IMR-90 (cell line): ENCODE data around the gene SMG1. TPM values are rescaled to one million over a fixed set of nuclear protein-coding genes. Genes with fewer than 3 reads are reported as not detected.

Experiments used
- ATAC-seq: fragments of 200-7000 bp; cut with Tn5 transposase; 2 replicates; pipeline ENCODE4 v1.9.1; 2020; ENCODE audit warnings: low read depth, mild to moderate bottlenecking, moderate library complexity
- BruUV-seq: library from RNA; stranded (reverse); fragments of 400-500 nt; replicated peaks from 2 replicates; lab custom pipeline; 2021; lab: Mats Ljungman, UMichigan
- CTCF ChIA-PET: fragments of 300-600 bp; formaldehyde crosslinking; extraction: SDS; loops from one replicate; lab custom pipeline; 2021; ENCODE audit warnings: antibody characterized with exemption; lab: Yijun Ruan, JAX
- POLR2A ChIA-PET: fragments of 300-600 bp; sonication (Branson Sonifier 250); formaldehyde crosslinking; loops from one replicate; lab custom pipeline; 2022; ENCODE audit warnings: antibody characterized with exemption; ENCODE audit not compliant: unreplicated experiment; lab: Charles Lee
- DNase-seq: peaks from one replicate; pipeline ENCODE4 v3.0.0; 2013
- H2AFZ ChIP-seq: replicated peaks from 2 replicates; pipeline ENCODE3; 2013; ENCODE audit warnings: low read length, mild to moderate bottlenecking; ENCODE audit not compliant: poor library complexity
- H2AK5ac ChIP-seq: 2 replicates; pipeline ENCODE4 v1.6.1; 2013; ENCODE audit warnings: low read depth, low read length, inconsistent platforms
- H2AK9ac ChIP-seq: replicated peaks from 2 replicates; pipeline ENCODE3; 2013; ENCODE audit warnings: mild to moderate bottlenecking, low read depth, low read length, moderate library complexity; ENCODE audit not compliant: poor library complexity
- H2BK120ac ChIP-seq: 2 replicates; pipeline ENCODE4 v1.6.1; 2013; ENCODE audit warnings: low read depth, low read length, inconsistent platforms
- H2BK15ac ChIP-seq: 3 replicates; pipeline ENCODE4 v1.6.1; 2013; ENCODE audit warnings: low read depth, low read length, inconsistent platforms
- H2BK20ac ChIP-seq: 2 replicates; pipeline ENCODE4 v1.6.1; 2013; ENCODE audit warnings: low read depth, mild to moderate bottlenecking, inconsistent platforms, low read length, moderate library complexity
- H2BK5ac ChIP-seq: 2 replicates; pipeline ENCODE4 v1.6.1; 2013; ENCODE audit warnings: mild to moderate bottlenecking, low read depth, low read length, inconsistent platforms; ENCODE audit not compliant: poor library complexity, severe bottlenecking
- H3K14ac ChIP-seq: replicated peaks from 2 replicates; pipeline ENCODE4 v1.6.1; 2013; ENCODE audit warnings: low read depth, low read length, inconsistent platforms
- H3K18ac ChIP-seq: 2 replicates; pipeline ENCODE4 v1.6.1; 2013; ENCODE audit warnings: low read depth, low read length, control low read depth
- H3K23ac ChIP-seq: 2 replicates; pipeline ENCODE4 v1.6.1; 2013; ENCODE audit warnings: low read depth, low read length, inconsistent platforms
- H3K27ac ChIP-seq: 2 replicates; pipeline ENCODE4 v1.5.1; 2013; ENCODE audit warnings: mild to moderate bottlenecking, control low read depth, low read length; ENCODE audit not compliant: insufficient read depth
- H3K27me3 ChIP-seq: 2 replicates; pipeline ENCODE4 v1.6.1; 2013; ENCODE audit warnings: low read length; ENCODE audit not compliant: control insufficient read depth, insufficient read depth
- H3K36me3 ChIP-seq: 2 replicates; pipeline ENCODE4 v1.6.1; 2013; ENCODE audit warnings: low read length, mixed read lengths; ENCODE audit not compliant: control insufficient read depth, insufficient read depth
- H3K4ac ChIP-seq: 2 replicates; pipeline ENCODE4 v1.6.1; 2013; ENCODE audit warnings: low read depth, low read length, inconsistent platforms
- H3K4me1 ChIP-seq: 2 replicates; pipeline ENCODE4 v1.6.1; 2013; ENCODE audit warnings: low read length, mixed read lengths; ENCODE audit not compliant: control insufficient read depth, insufficient read depth
- H3K4me2 ChIP-seq: 2 replicates; pipeline ENCODE4 v1.6.1; 2013; ENCODE audit warnings: low read depth, mild to moderate bottlenecking, control low read depth, low read length, moderate library complexity
- H3K4me3 ChIP-seq: 2 replicates; pipeline ENCODE4 v1.5.1; 2013; ENCODE audit warnings: low read depth, mild to moderate bottlenecking, control low read depth, low read length, moderate library complexity; ENCODE audit not compliant: insufficient read depth
- H3K56ac ChIP-seq: 2 replicates; pipeline ENCODE4 v1.6.1; 2013; ENCODE audit warnings: low read length, inconsistent platforms; ENCODE audit not compliant: insufficient read depth; ENCODE audit errors: extremely low read depth
- H3K79me1 ChIP-seq, 2 experiments: 2 replicates each; pipeline ENCODE4 v1.6.1; 2013; ENCODE audit warnings: low read length in 2 of 2, inconsistent platforms in 1 of 2, low read depth in 1 of 2
- H3K9ac ChIP-seq: 2 replicates; pipeline ENCODE4 v1.6.1; 2013; ENCODE audit warnings: low read depth, low read length, control low read depth
- H3K9me1 ChIP-seq: 2 replicates; pipeline ENCODE4 v1.6.1; 2013; ENCODE audit warnings: low read length, inconsistent platforms; ENCODE audit not compliant: insufficient read depth
- H3K9me3 ChIP-seq: 2 replicates; pipeline ENCODE4 v1.6.1; 2013; ENCODE audit warnings: low read length; ENCODE audit not compliant: control insufficient read depth, insufficient read depth
- H4K20me1 ChIP-seq: 2 replicates; pipeline ENCODE4 v1.6.1; 2013; ENCODE audit warnings: low read length, inconsistent platforms; ENCODE audit not compliant: insufficient read depth
- H4K5ac ChIP-seq: 2 replicates; pipeline ENCODE4 v1.6.1; 2013; ENCODE audit warnings: mild to moderate bottlenecking, low read depth, low read length, control low read depth
- H4K8ac ChIP-seq, 2 experiments: 2 replicates each; pipeline ENCODE4 v1.6.1; 2013; ENCODE audit warnings: low read depth in 2 of 2, low read length in 2 of 2, control low read depth in 1 of 2, inconsistent platforms in 1 of 2
- H4K91ac ChIP-seq: 2 replicates; pipeline ENCODE4 v1.6.1; 2013; ENCODE audit warnings: low read depth, low read length, inconsistent platforms; ENCODE audit not compliant: insufficient read depth
- BHLHE40 ChIP-seq: fragments of 150-350 bp; IDR thresholded peaks from 2 replicates; pipeline ENCODE4 v1.6.1; 2016; ENCODE audit warnings: mild to moderate bottlenecking, low read depth, low read length
- CEBPB ChIP-seq: IDR thresholded peaks from 2 replicates; pipeline ENCODE4 v1.6.1; 2012; ENCODE audit warnings: low read depth, low read length, improper control_type of control experiment
- CHD1 ChIP-seq: IDR thresholded peaks from 2 replicates; pipeline ENCODE4 v1.6.1; 2012; ENCODE audit warnings: low read depth, low read length, improper control_type of control experiment
- ELK1 ChIP-seq: fragments of 150-350 bp; IDR thresholded peaks from 2 replicates; pipeline ENCODE4 v1.6.1; 2016; ENCODE audit warnings: low read depth, mild to moderate bottlenecking, low read length, moderate library complexity, borderline replicate concordance
- FOS ChIP-seq: fragments of 150-350 bp; IDR thresholded peaks from 2 replicates; pipeline ENCODE4 v1.6.1; 2016; ENCODE audit warnings: low read depth, low read length
- MAFK ChIP-seq: IDR thresholded peaks from 2 replicates; pipeline ENCODE4 v1.6.1; 2012; ENCODE audit warnings: low read depth, low read length, improper control_type of control experiment
- MAZ ChIP-seq: IDR thresholded peaks from 2 replicates; pipeline ENCODE4 v1.6.1; 2012; ENCODE audit warnings: low read depth, mild to moderate bottlenecking, low read length, improper control_type of control experiment, moderate library complexity, borderline replicate concordance
- MXI1 ChIP-seq: IDR thresholded peaks from 2 replicates; pipeline ENCODE4 v1.6.1; 2012; ENCODE audit warnings: low read depth, mild to moderate bottlenecking, low read length, moderate library complexity, borderline replicate concordance
- NFE2L2 ChIP-seq: fragments of 150-350 bp; IDR thresholded peaks from 2 replicates; pipeline ENCODE4 v1.6.1; 2016; ENCODE audit warnings: low read depth, mild to moderate bottlenecking, low read length
- POLR2A ChIP-seq: IDR thresholded peaks from 2 replicates; pipeline ENCODE4 v1.6.1; 2012; ENCODE audit warnings: mild to moderate bottlenecking, low read depth, low read length
- RAD21 ChIP-seq: IDR thresholded peaks from 2 replicates; pipeline ENCODE4 v1.6.1; 2012; ENCODE audit warnings: low read length, improper control_type of control experiment
- RCOR1 ChIP-seq: IDR thresholded peaks from 2 replicates; pipeline ENCODE4 v1.6.1; 2012; ENCODE audit warnings: mild to moderate bottlenecking, low read length, improper control_type of control experiment; ENCODE audit not compliant: insufficient replicate concordance
- RFX5 ChIP-seq: IDR thresholded peaks from 2 replicates; pipeline ENCODE4 v1.8.0; 2012; ENCODE audit warnings: low read depth, mild to moderate bottlenecking, low read length, moderate library complexity
- SMC3 ChIP-seq: fragments of 150-350 bp; IDR thresholded peaks from 2 replicates; pipeline ENCODE4 v1.6.1; 2016; ENCODE audit warnings: low read depth, mild to moderate bottlenecking, antibody characterized with exemption, low read length, moderate library complexity
- USF2 ChIP-seq: fragments of 150-350 bp; IDR thresholded peaks from 2 replicates; pipeline ENCODE4 v1.6.1; 2017; ENCODE audit warnings: mild to moderate bottlenecking, antibody characterized with exemption, low read length, low read depth
- WGBS, 2 experiments: methylation state at CpG; one replicate each; pipeline versions ENCODE4 v1.1.5 to v1.1.7; 2013; ENCODE audit warnings: missing lambda C conversion rate in 2 of 2; ENCODE audit not compliant: insufficient read length in 1 of 2; ENCODE audit errors: extremely low coverage in 2 of 2; 5-methylcytosine and 5-hydroxymethylcytosine counted together
- dilution Hi-C: fragments of 300-500 bp; cut with HindIII; formaldehyde crosslinking; loops from one replicate; pipeline ENCODE4 v1.14.3; 2018; ENCODE audit warnings: low sequenced_read_pairs; ENCODE audit not compliant: unreplicated experiment
- in situ Hi-C: fragments of 300-500 bp; cut with MboI; formaldehyde crosslinking; loops from 3 replicates; pipeline ENCODE4 v1.14.3; 2019; ENCODE audit warnings: low sequenced_read_pairs, inconsistent platforms, mixed read lengths
- intact Hi-C: fragments of 100-400 bp; cut with micrococcal nuclease; formaldehyde crosslinking; loops from 2 replicates; pipeline ENCODE4 v1.10.0; 2022
- polyA plus RNA-seq, 3 experiments: library from polyadenylated mRNA; depleted of rRNA; stranded (reverse); fragments of >200 nt; gene quantifications; 2 replicates each; pipeline ENCODE4 v1.2.3, GENCODE V29; 2012; ENCODE audit warnings: low replicate concordance in 1 of 3
- total RNA-seq: library from RNA; depleted of rRNA; stranded (reverse); fragments of >200 nt; gene quantifications from 2 replicates; pipeline ENCODE4 v1.2.3, GENCODE V29; 2012

SMG1 gene
- total and polyA plus RNA-seq, 2 of the 4 experiments (the other 2 are of a cell fraction) = 13.4 to 53.8 TPM

GRCh38 chr16:18801145-18801972 lies 124.8 kb downstream of the SMG1 start, which contains the start of gene ARL6IP1:
Gene ARL6IP1 (minus strand): TSS chr16:18801549. CDS start chr16:18801466, 83 bp downstream.
- peak within 1 kb of the TSS; percentile 92 for H3K4me2 ChIP-seq
- CTCF ChIA-PET = interaction anchor here (0.6 to 1.5 kb wide), 11 partner anchors 9 to 172 kb away, joined by 3 to 9 read pairs (median 4); partner anchors contain the start of gene RPS15A
- dilution Hi-C loops (no loop called here), in situ Hi-C loops (no loop called here), intact Hi-C loops (loop anchor here (1.0 to 10.0 kb wide), 2 partner anchors 168 to 263 kb away; partner anchors contain the start of gene COQ7)
- H4K20me1 ChIP-seq = peaks cover 18% of the 10 kb centered on the region; the same call in 1 of the 2 replicates
- H3K9me1 ChIP-seq = no peaks in the 10 kb centered on the region
- H3K4me1 ChIP-seq = peaks cover 2% of the 10 kb centered on the region
- peak within 1 kb of the TSS; percentile 77 for H3K56ac ChIP-seq
- H2BK20ac ChIP-seq = no peak within 1 kb of the TSS
- 0 out of 2 replicates have a peak within 1 kb of the TSS, but pooled peaks have one; percentile 17 for H2BK120ac ChIP-seq
- H2AFZ ChIP-seq = peak within 1 kb of the TSS; percentile 95
- peak within 1 kb of the TSS; percentile 65; the same call in 1 of the 2 replicates for H2AK5ac ChIP-seq
- BruUV-seq = no TSS peak
- H2BK15ac ChIP-seq = no peak within 1 kb of the TSS
- H2BK5ac ChIP-seq = peak within 1 kb of the TSS; percentile 64
- H4K91ac ChIP-seq = peak within 1 kb of the TSS; percentile 65
- peak within 1 kb of the TSS; percentile 67 for H3K27ac ChIP-seq
- peaks cover 3 to 9% of the 10 kb centered on the region in 2 experiments; a peak in 2 of 4 replicates for H3K79me1 ChIP-seq
- peak within 1 kb of the TSS; percentile 74 for H3K23ac ChIP-seq
- H3K18ac ChIP-seq = peak within 1 kb of the TSS; percentile 5; the same call in 1 of the 2 replicates
- POLR2A ChIA-PET = interaction anchor here (0.5 to 1.0 kb wide), 7 partner anchors 11 to 1286 kb away, joined by 3 to 8 read pairs (median 4); partner anchors contain the start of gene RPS15A
- WGBS, 2 experiments = 0% methylated on average over 56 of the region's 77 CpGs; no CpG with 5 or more reads in 1 of the 2 experiments
- H3K9ac ChIP-seq = peak within 1 kb of the TSS; percentile 62
- H3K36me3 ChIP-seq = no peaks in the 10 kb centered on the region
- peak; percentile 97 for ATAC-seq
- H3K4me3 ChIP-seq = peak within 1 kb of the TSS; percentile 70
- peak within 1 kb of the TSS; percentile 89 to 94 for H4K8ac ChIP-seq
- H3K27me3 ChIP-seq = no peaks in the 10 kb centered on the region
- peak within 1 kb of the TSS; percentile 72 for H3K4ac ChIP-seq
- H3K14ac ChIP-seq = peak within 1 kb of the TSS; percentile 83
- no peaks in the 10 kb centered on the region for H3K9me3 ChIP-seq
- DNase-seq = peak; percentile 99
- H2AK9ac ChIP-seq = peak within 1 kb of the TSS; percentile 94
- peak within 1 kb of the TSS; percentile 47 for H4K5ac ChIP-seq
- TF ChIP-seq ELK1 (no peak), USF2 (0 out of 2 replicates have a peak, but pooled peaks have one; percentile 10), CHD1 (peak; percentile 32; the same call in 1 of the 2 replicates), MXI1 (peak; percentile 75), RCOR1 (no peak), NFE2L2 (no peak), MAFK (no peak), POLR2A (peak; percentile 100), RFX5 (no peak), RAD21 (peak; percentile 49), FOS (no peak; the same call in 1 of the 2 replicates), CEBPB (no peak), BHLHE40 (no peak), MAZ (peak; percentile 86; the same call in 1 of the 2 replicates), SMC3 (no peak)
